Large intestine (tissue), 3 donors: Measurements from ENCODE around the gene NDUFA12. TPM values are rescaled to one million over a fixed set of nuclear protein-coding genes. Genes with fewer than 3 reads are reported as not detected.

Experiments used
- DNase-seq, 2 donors: peaks; one replicate each; pipeline versions ENCODE4 v3.0.0 to v3.0.0-alpha.2; 2013
- H3K27ac ChIP-seq: one replicate; pipeline ENCODE4 v1.5.1; 2013; ENCODE audit warnings: low read length
- H3K27me3 ChIP-seq: 2 replicates; pipeline ENCODE4 v1.6.1; 2013; ENCODE audit warnings: low read length; ENCODE audit not compliant: control insufficient read depth, insufficient read depth
- H3K36me3 ChIP-seq: 2 replicates; pipeline ENCODE4 v1.6.1; 2013; ENCODE audit warnings: low read length; ENCODE audit not compliant: control insufficient read depth, insufficient read depth
- H3K4me1 ChIP-seq: one replicate; pipeline ENCODE4 v1.6.1; 2013; ENCODE audit warnings: low read length; ENCODE audit not compliant: control insufficient read depth, insufficient read depth
- H3K4me3 ChIP-seq: one replicate; pipeline ENCODE4 v1.5.1; 2013; ENCODE audit warnings: low read length
- H3K9me3 ChIP-seq: one replicate; pipeline ENCODE4 v1.6.1; 2013; ENCODE audit warnings: mild to moderate bottlenecking, low read depth, low read length, moderate library complexity; ENCODE audit not compliant: control insufficient read depth
- WGBS: methylation state at CpG from one replicate; pipeline ENCODE4 v1.1.5; 2013; ENCODE audit warnings: low lambda C conversion rate; ENCODE audit not compliant: insufficient coverage; 5-methylcytosine and 5-hydroxymethylcytosine counted together
- polyA plus RNA-seq: library from polyadenylated mRNA; unstranded; fragments of 120-200 nt; gene quantifications from one replicate; pipeline ENCODE4 v1.2.1, GENCODE V29; 2013

Gene NDUFA12
- polyA plus RNA-seq, 1 donor, result 106 TPM

- Histone ChIP-seq H3K4me3 (no peak overlapping the region), H3K9me3 (no peaks in the 10 kb centered on the region), H3K27me3 (no peaks in the 10 kb centered on the region), H3K36me3 (no peaks in the 10 kb centered on the region), H3K27ac (peak overlapping the region; percentile 6), H3K4me1 (peaks cover 27% of the 10 kb centered on the region)
- DNase-seq, result peak in 1 of 2 donors; percentile 33
- 31% methylated on average over 2 of the region's 7 CpGs for WGBS
These were observed 52.2 kb downstream of the NDUFA12 start for GRCh38 chr12:94951071-94951934.

GRCh38 chr12:94948232-94948810 is 55.2 kb downstream of the NDUFA12 start:
- Histone ChIP-seq H3K9me3 (no peaks in the 10 kb centered on the region), H3K4me3 (no peak overlapping the region), H3K27ac (no peak overlapping the region), H3K4me1 (peaks cover 18% of the 10 kb centered on the region), H3K27me3 (no peaks in the 10 kb centered on the region), H3K36me3 (no peaks in the 10 kb centered on the region)
- no CpG with 5 or more reads among the region's 6 CpGs for WGBS
- DNase-seq, result no peak

DNA sequence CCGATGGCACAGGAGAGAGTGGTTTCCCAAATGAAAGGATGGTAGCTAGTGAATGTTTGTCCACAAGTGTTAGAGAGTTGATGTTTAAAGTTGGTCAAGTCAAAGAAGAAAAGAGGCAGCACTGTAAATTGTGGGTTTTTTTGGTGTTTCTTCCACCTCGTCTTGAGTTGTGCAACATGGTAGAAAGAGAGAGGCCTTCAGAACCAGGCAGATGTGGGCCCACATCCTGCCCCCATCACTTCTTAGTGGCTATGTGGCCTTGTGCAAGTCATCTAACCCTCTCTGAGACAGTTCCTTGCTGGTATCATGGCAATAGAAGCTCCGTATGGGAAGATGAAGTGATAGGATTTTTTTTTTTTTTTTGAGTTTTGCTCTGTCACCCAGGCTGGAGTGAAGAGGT is 60.8 kb downstream of the NDUFA12 start:
- H3K36me3 ChIP-seq, result no peaks in the 10 kb centered on the region
- no peaks in the 10 kb centered on the region for H3K4me1 ChIP-seq
- no peak overlapping the region for H3K27ac ChIP-seq
- H3K27me3 ChIP-seq, result no peaks in the 10 kb centered on the region
- H3K4me3 ChIP-seq, result no peak overlapping the region
- WGBS, result 86% methylated on average over 1 of the region's 3 CpGs
- DNase-seq, result no peak
- H3K9me3 ChIP-seq, result no peaks in the 10 kb centered on the region

GRCh38 chr12:94941440-94941862 is 62.0 kb downstream of the NDUFA12 start:
- H3K27me3 ChIP-seq, result no peaks in the 10 kb centered on the region
- no peaks in the 10 kb centered on the region for H3K4me1 ChIP-seq
- H3K27ac ChIP-seq, result no peak overlapping the region
- WGBS, result no CpG with 5 or more reads among the region's 7 CpGs
- no peak overlapping the region for H3K4me3 ChIP-seq
- no peaks in the 10 kb centered on the region for H3K9me3 ChIP-seq
- DNase-seq, result peak; percentile 26 to 27
- no peaks in the 10 kb centered on the region for H3K36me3 ChIP-seq

DNA sequence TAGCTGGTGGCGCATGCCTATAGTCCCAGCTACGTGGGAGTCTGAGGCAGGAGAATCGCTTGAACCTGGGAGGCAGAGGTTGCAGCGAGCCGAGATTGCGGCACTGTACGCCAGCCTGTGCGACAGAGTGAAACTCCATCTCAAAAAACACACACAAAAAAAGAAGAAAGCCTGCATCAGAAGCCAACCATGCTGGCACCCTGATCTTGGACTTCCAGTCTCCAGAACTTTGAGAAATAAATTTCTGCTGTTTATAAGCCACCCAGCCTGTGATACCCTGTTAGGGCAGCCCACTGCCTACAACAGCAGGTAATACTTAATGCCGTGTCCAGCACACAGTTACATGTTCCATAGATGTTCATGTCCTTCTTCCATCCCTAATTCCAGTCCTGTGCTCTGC is 62.7 kb downstream of the NDUFA12 start:
- Histone ChIP-seq H3K4me1 (no peaks in the 10 kb centered on the region), H3K27me3 (no peaks in the 10 kb centered on the region), H3K9me3 (no peaks in the 10 kb centered on the region), H3K4me3 (no peak overlapping the region), H3K27ac (no peak overlapping the region), H3K36me3 (no peaks in the 10 kb centered on the region)
- DNase-seq, result no peak
- WGBS, result 100% methylated on average over 1 of the region's 9 CpGs

GRCh38 chr12:94938583-94938982 is 64.9 kb downstream of the NDUFA12 start:
- Histone ChIP-seq H3K9me3 (no peaks in the 10 kb centered on the region), H3K27me3 (no peaks in the 10 kb centered on the region), H3K27ac (no peak overlapping the region), H3K36me3 (no peaks in the 10 kb centered on the region), H3K4me1 (no peaks in the 10 kb centered on the region), H3K4me3 (no peak overlapping the region)
- no CpG with 5 or more reads among the region's 4 CpGs for WGBS
- no peak for DNase-seq

GRCh38 chr12:94930772-94931171 is 72.7 kb downstream of the NDUFA12 start:
- H3K9me3 ChIP-seq, result no peaks in the 10 kb centered on the region
- H3K27ac ChIP-seq, result no peak overlapping the region
- no peaks in the 10 kb centered on the region for H3K27me3 ChIP-seq
- H3K4me1 ChIP-seq, result no peaks in the 10 kb centered on the region
- no peak overlapping the region for H3K4me3 ChIP-seq
- no peaks in the 10 kb centered on the region for H3K36me3 ChIP-seq
- DNase-seq, result no peak
- WGBS, result 100% methylated on average over 1 of the region's 2 CpGs

DNA sequence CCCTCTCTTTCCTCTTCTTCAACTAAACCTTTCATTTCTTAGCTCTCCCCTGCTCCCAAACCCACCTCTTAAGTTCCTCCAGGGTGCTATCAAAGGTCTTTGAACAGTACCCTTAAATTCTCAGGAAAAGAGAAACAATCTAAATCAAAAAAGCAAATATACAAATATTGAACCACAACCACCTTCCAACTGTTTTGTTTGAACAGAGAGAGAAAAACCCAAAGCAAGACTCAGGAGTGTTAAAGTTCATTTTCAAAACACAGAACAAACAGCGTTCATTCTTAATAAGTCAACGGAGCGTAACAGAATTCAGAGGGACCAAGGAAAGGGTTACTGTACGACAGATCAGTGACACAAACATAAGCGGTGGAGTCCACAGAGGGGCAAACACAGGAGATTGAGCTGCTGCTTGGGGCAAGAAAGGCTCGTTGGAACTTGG is 73.3 kb downstream of the NDUFA12 start:
- H3K27ac ChIP-seq, result no peak overlapping the region
- no peaks in the 10 kb centered on the region for H3K4me1 ChIP-seq
- H3K4me3 ChIP-seq, result no peak overlapping the region
- no peaks in the 10 kb centered on the region for H3K36me3 ChIP-seq
- no CpG with 5 or more reads among the region's 6 CpGs for WGBS
- no peaks in the 10 kb centered on the region for H3K9me3 ChIP-seq
- H3K27me3 ChIP-seq, result no peaks in the 10 kb centered on the region
- DNase-seq, result no peak

DNA sequence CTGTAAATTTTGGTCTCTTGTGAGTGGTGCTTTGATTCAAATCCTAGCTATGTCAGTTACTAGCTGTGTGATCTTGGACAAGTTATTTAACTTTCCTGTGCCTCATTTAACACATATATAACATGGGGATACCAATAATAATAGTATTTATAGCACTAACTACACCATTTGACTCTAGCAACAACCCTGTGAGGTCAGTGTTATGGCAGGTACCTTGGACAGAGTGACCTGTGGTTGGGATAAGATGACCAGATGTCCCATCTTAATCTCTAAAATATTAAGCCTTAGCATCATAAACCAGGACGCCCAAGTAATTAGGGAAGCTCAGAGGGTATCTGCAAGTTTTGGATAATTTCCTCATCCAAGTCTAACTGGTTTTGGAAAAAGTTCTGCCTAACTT is 73.7 kb downstream of the NDUFA12 start:
- Histone ChIP-seq H3K36me3 (no peaks in the 10 kb centered on the region), H3K9me3 (no peaks in the 10 kb centered on the region), H3K4me1 (no peaks in the 10 kb centered on the region), H3K4me3 (no peak overlapping the region), H3K27ac (no peak overlapping the region), H3K27me3 (no peaks in the 10 kb centered on the region)
- DNase-seq, result no peak
- no CpG with 5 or more reads among the region's 1 CpG for WGBS

GRCh38 chr12:94925729-94926128 is 77.8 kb downstream of the NDUFA12 start:
- Histone ChIP-seq H3K27me3 (no peaks in the 10 kb centered on the region), H3K27ac (no peak overlapping the region), H3K4me3 (no peak overlapping the region), H3K9me3 (no peaks in the 10 kb centered on the region), H3K4me1 (no peaks in the 10 kb centered on the region), H3K36me3 (no peaks in the 10 kb centered on the region)
- WGBS, result 90% methylated on average over 2 of the region's 5 CpGs
- DNase-seq, result no peak
